HCT116 (cell line): ENCODE measurements around the gene ACE. TPM values are rescaled to one million over a fixed set of nuclear protein-coding genes. Genes with fewer than 3 reads are reported as not detected.

ENCODE experiments used
- ATAC-seq: fragments of 200-7000 bp; cut with Tn5 transposase; 2 replicates; pipeline ENCODE4 v1.9.1; 2020; ENCODE audit warnings: mild to moderate bottlenecking, moderate library complexity
- BruUV-seq: library from RNA; stranded (reverse); fragments of 400-500 nt; replicated peaks from 2 replicates; lab custom pipeline; 2021; lab: Mats Ljungman, UMichigan
- CTCF ChIA-PET: fragments of 300-600 bp; sonication (Branson Sonifier 250); formaldehyde crosslinking; loops from one replicate; lab custom pipeline; 2021; ENCODE audit warnings: antibody characterized with exemption; lab: Charles Lee
- POLR2A ChIA-PET: fragments of 300-600, 350-600 bp; sonication (Branson Sonifier 250); formaldehyde crosslinking; loops from one replicate; lab custom pipeline; 2021; ENCODE audit warnings: antibody characterized with exemption; lab: Charles Lee
- RAD21 ChIA-PET, 2 experiments: fragments of 300-600 bp; sonication (Branson Sonifier 250); formaldehyde crosslinking; loops; one replicate each; lab custom pipeline; 2023; ENCODE audit warnings: low total read pairs in 2 of 2; ENCODE audit not compliant: uncharacterized antibody in 2 of 2, unreplicated experiment in 2 of 2, low non-redundant PET in 1 of 2; lab: Charles Lee
- DNase-seq: peaks from one replicate; pipeline ENCODE4 v3.0.0-alpha.2; 2010; ENCODE audit warnings: low read depth, low spot score
- H2AFZ ChIP-seq: fragments of 200-600 bp; shearing (Covaris generic), sonication (generic); 2 replicates; pipeline ENCODE4 v1.6.1; 2017; ENCODE audit warnings: low read depth, mixed run types, mixed read lengths, antibody characterized with exemption, low read length; ENCODE audit not compliant: poor library complexity, severe bottlenecking
- H3K27ac ChIP-seq: 2 replicates; pipeline ENCODE4 v1.5.1; 2012; ENCODE audit warnings: low read depth, low read length
- H3K27me3 ChIP-seq: fragments of 200-600 bp; sonication (generic); 2 replicates; pipeline ENCODE4 v1.6.1; 2016; ENCODE audit warnings: mixed run types, low read length, mixed read lengths; ENCODE audit not compliant: insufficient read depth
- H3K36me3 ChIP-seq, 2 experiments: fragments of 200-500 bp in 1 of 2; fragments of 200-600 bp in 1 of 2; sonication (Bioruptor generic) in 1 of 2; sonication (generic) in 1 of 2; 2 replicates each; pipeline versions ENCODE4 v1.5.1 to v1.6.1; 2014 to 2016; ENCODE audit warnings: low read length in 2 of 2, inconsistent platforms in 1 of 2, mixed read lengths in 1 of 2, mixed run types in 1 of 2; ENCODE audit not compliant: insufficient read depth in 2 of 2, control insufficient read depth in 1 of 2
- H3K4me1 ChIP-seq, 2 experiments: fragments of 200-600 bp in 1 of 2; sonication (generic) in 1 of 2; 2 replicates each; pipeline versions ENCODE4 v1.5.1 to v1.6.1; 2012 to 2017; ENCODE audit warnings: low read length in 2 of 2, inconsistent platforms in 1 of 2, mild to moderate bottlenecking in 1 of 2, mixed read lengths in 1 of 2, mixed run types in 1 of 2, moderate library complexity in 1 of 2; ENCODE audit not compliant: insufficient read depth in 2 of 2, control insufficient read depth in 1 of 2
- H3K4me2 ChIP-seq: fragments of 200-600 bp; sonication (generic); 2 replicates; pipeline ENCODE4 v1.6.1; 2017; ENCODE audit warnings: mixed run types, low read length, mixed read lengths
- H3K4me3 ChIP-seq, 2 experiments: fragments of 200-600 bp in 1 of 2; sonication (generic) in 1 of 2; replicated peaks in 1 of 2; 2 replicates each; pipeline ENCODE4 v1.5.1; 2011 to 2016; ENCODE audit warnings: low read length in 2 of 2, control low read depth in 1 of 2, low read depth in 1 of 2, mild to moderate bottlenecking in 1 of 2, mixed read lengths in 1 of 2, mixed run types in 1 of 2
- H3K79me2 ChIP-seq: fragments of 200-600 bp; sonication (generic); 2 replicates; pipeline ENCODE4 v1.6.1; 2017; ENCODE audit warnings: mild to moderate bottlenecking, mixed run types, low read length, moderate library complexity, mixed read lengths; ENCODE audit not compliant: insufficient read depth
- H3K9ac ChIP-seq: fragments of 200-600 bp; sonication (generic); 2 replicates; pipeline ENCODE4 v1.6.1; 2016; ENCODE audit warnings: low read length, mixed read lengths
- H3K9me2 ChIP-seq: fragments of 200-600 bp; sonication (generic), shearing (Covaris generic); 2 replicates; pipeline ENCODE4 v1.6.1; 2017; ENCODE audit warnings: mixed run types, mild to moderate bottlenecking, moderate library complexity; ENCODE audit not compliant: insufficient read depth
- H3K9me3 ChIP-seq, 2 experiments: fragments of 200-500 bp in 1 of 2; fragments of 200-600 bp in 1 of 2; sonication (Bioruptor generic) in 1 of 2; sonication (generic) in 1 of 2; 2 replicates each; pipeline ENCODE4 v1.6.1; 2014 to 2017; ENCODE audit warnings: low read length in 2 of 2, mixed read lengths in 2 of 2, inconsistent platforms in 1 of 2, low read depth in 1 of 2, mild to moderate bottlenecking in 1 of 2, mixed run types in 1 of 2, moderate library complexity in 1 of 2; ENCODE audit not compliant: control insufficient read depth in 1 of 2, insufficient read depth in 1 of 2
- H4K20me1 ChIP-seq: fragments of 200-600 bp; sonication (generic), shearing (Covaris generic); 2 replicates; pipeline ENCODE4 v1.6.1; 2017; ENCODE audit warnings: mixed run types, mild to moderate bottlenecking, moderate library complexity; ENCODE audit not compliant: insufficient read depth
- CBX3 ChIP-seq: IDR thresholded peaks from 2 replicates; pipeline ENCODE4 v1.6.1; 2012; ENCODE audit warnings: low read depth
- ELF1 ChIP-seq: IDR thresholded peaks from 2 replicates; pipeline ENCODE4 v1.6.1; 2012; ENCODE audit warnings: low read depth, borderline replicate concordance
- POLR2AphosphoS5 ChIP-seq: IDR thresholded peaks from 2 replicates; pipeline ENCODE4 v1.6.1; 2011; ENCODE audit warnings: mild to moderate bottlenecking, low read depth, low read length, moderate library complexity
- RAD21 ChIP-seq: IDR thresholded peaks from 2 replicates; pipeline ENCODE4 v1.6.1; 2012; ENCODE audit warnings: low read depth, mild to moderate bottlenecking
- REST ChIP-seq: IDR thresholded peaks from 2 replicates; pipeline ENCODE4 v1.6.1; 2012; ENCODE audit warnings: low read depth
- SIN3A ChIP-seq: IDR thresholded peaks from 2 replicates; pipeline ENCODE4 v1.6.1; 2012; ENCODE audit warnings: low read depth
- YY1 ChIP-seq: IDR thresholded peaks from 2 replicates; pipeline ENCODE4 v1.6.1; 2011; ENCODE audit warnings: low read length, low read depth, moderate library complexity, mild to moderate bottlenecking; ENCODE audit not compliant: insufficient replicate concordance; ENCODE audit errors: extremely low read depth
- ZNF274 ChIP-seq: fragments of 200-500 bp; sonication (Bioruptor generic); IDR thresholded peaks from 2 replicates; pipeline ENCODE4 v1.6.1; 2014; ENCODE audit warnings: mild to moderate bottlenecking, low read depth, low read length, inconsistent platforms
- intact Hi-C: fragments of 100-400 bp; cut with micrococcal nuclease; formaldehyde crosslinking; loops from 2 replicates; pipeline ENCODE4 v1.10.0; 2022
- total RNA-seq: library from RNA; stranded (reverse); gene quantifications from one replicate; pipeline ENCODE4 v1.2.1, GENCODE V29; 2021; ENCODE audit not compliant: unreplicated experiment
- TF ChIP-seq, protein P1 (sequence below): IDR thresholded peaks from 2 replicates; pipeline ENCODE4 v1.6.1; 2012
- TF ChIP-seq, protein P2 (sequence below): IDR thresholded peaks from 2 replicates; pipeline ENCODE4 v1.6.1; 2011; ENCODE audit warnings: mild to moderate bottlenecking, low read length, moderate library complexity; ENCODE audit not compliant: insufficient replicate concordance; ENCODE audit errors: extremely low read depth

Gene ACE
- total RNA-seq, 1 experiment from 2014 or later, result 7.7 TPM

DNA sequence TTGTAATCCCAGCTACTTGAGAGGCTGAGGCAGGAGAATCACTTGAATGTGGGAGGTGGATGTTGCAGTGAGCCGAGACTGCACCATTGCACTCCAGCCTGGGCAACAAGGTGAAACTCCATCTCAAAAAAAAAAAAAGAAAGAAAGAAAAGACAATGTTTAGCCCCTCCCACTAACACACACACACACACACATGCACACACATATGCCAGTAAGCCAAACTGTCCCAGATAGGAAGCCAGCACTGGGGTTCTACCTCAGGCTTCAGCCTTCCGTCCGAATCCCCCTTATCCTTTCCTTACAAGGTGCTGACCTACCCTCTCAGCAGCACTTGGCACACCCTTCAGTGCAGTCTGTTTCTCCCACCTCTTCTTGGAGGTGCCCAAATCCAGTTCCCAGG lies 37.6 kb downstream of the ACE start:
- no TSS peak for BruUV-seq
- Histone ChIP-seq H3K36me3 (no peaks in the 10 kb centered on the region), H3K9me2 (no peaks in the 10 kb centered on the region), H3K9me3 (no peaks in the 10 kb centered on the region), H3K27ac (no peak overlapping the region), H4K20me1 (no peaks in the 10 kb centered on the region), H3K4me1 (peaks cover 13 to 18% of the 10 kb centered on the region in 2 experiments), H3K27me3 (peaks cover 3% of the 10 kb centered on the region), H3K4me2 (no peak overlapping the region), H3K4me3 (no peak overlapping the region), H2AFZ (no peak overlapping the region), H3K9ac (no peak overlapping the region), H3K79me2 (no peaks in the 10 kb centered on the region)
- intact Hi-C loops, result no loop called here
- POLR2A ChIA-PET, result interaction anchor here (1.3 kb wide), 1 partner anchor 108 kb away, joined by 3 read pairs; the partner anchor contains the start of gene MAP3K3
- DNase-seq, result no peak
- no peak for ATAC-seq
- RAD21 ChIA-PET, result no interaction called here
- CTCF ChIA-PET, result interaction anchor here (0.9 kb wide), 1 partner anchor 89 kb away, joined by 3 read pairs; no protein-coding TSS in a partner anchor
- TF ChIP-seq, protein P1, sequence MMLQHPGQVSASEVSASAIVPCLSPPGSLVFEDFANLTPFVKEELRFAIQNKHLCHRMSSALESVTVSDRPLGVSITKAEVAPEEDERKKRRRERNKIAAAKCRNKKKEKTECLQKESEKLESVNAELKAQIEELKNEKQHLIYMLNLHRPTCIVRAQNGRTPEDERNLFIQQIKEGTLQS, result no peak
- TF ChIP-seq RAD21, result no peak
- no peak for TF ChIP-seq REST
- no peak for TF ChIP-seq POLR2AphosphoS5
- no peak for TF ChIP-seq ZNF274
- no peak for TF ChIP-seq ELF1
- TF ChIP-seq, protein P2, sequence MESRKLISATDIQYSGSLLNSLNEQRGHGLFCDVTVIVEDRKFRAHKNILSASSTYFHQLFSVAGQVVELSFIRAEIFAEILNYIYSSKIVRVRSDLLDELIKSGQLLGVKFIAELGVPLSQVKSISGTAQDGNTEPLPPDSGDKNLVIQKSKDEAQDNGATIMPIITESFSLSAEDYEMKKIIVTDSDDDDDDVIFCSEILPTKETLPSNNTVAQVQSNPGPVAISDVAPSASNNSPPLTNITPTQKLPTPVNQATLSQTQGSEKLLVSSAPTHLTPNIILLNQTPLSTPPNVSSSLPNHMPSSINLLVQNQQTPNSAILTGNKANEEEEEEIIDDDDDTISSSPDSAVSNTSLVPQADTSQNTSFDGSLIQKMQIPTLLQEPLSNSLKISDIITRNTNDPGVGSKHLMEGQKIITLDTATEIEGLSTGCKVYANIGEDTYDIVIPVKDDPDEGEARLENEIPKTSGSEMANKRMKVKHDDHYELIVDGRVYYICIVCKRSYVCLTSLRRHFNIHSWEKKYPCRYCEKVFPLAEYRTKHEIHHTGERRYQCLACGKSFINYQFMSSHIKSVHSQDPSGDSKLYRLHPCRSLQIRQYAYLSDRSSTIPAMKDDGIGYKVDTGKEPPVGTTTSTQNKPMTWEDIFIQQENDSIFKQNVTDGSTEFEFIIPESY, result no peak
- TF ChIP-seq SIN3A, result no peak
- no peak for TF ChIP-seq CBX3
- no peak for TF ChIP-seq YY1
